SK-N-MC (cell line): ENCODE data around the gene SMARCA4.

ENCODE experiments used
- DNase-seq: peaks from one replicate; pipeline ENCODE4 v3.0.0-alpha.2; 2011; ENCODE audit warnings: low read depth, low spot score
- H3K27ac ChIP-seq: fragments of 200-600 bp; sonication (generic); 2 replicates; pipeline ENCODE4 v1.5.1; 2016; ENCODE audit warnings: mixed run types
- H3K36me3 ChIP-seq: fragments of 200-600 bp; sonication (generic); 2 replicates; pipeline ENCODE4 v1.6.1; 2017; ENCODE audit warnings: antibody characterized with exemption, low read length, mixed read lengths; ENCODE audit not compliant: insufficient read depth
- H3K4me3 ChIP-seq: fragments of 200-600 bp; sonication (generic); 2 replicates; pipeline ENCODE4 v1.5.1; 2016
- H3K9ac ChIP-seq: fragments of 200-600 bp; sonication (generic); 2 replicates; pipeline ENCODE4 v1.8.0; 2017; ENCODE audit warnings: mixed run types, mixed read lengths; ENCODE audit not compliant: insufficient read length
- H3K9me3 ChIP-seq: fragments of 200-600 bp; sonication (generic); 2 replicates; pipeline ENCODE4 v1.6.1; 2017; ENCODE audit warnings: low read depth, mild to moderate bottlenecking, antibody characterized with exemption, low read length, moderate library complexity, mixed read lengths
- EZH2 ChIP-seq: fragments of 200-600 bp; sonication (generic); IDR thresholded peaks from one replicate; pipeline ENCODE4 v1.6.1; 2017; ENCODE audit warnings: antibody characterized with exemption
- FOXP2 ChIP-seq: optimal IDR thresholded peaks from 2 replicates; pipeline ENCODE3; 2011; ENCODE audit warnings: mild to moderate bottlenecking, moderate library complexity; ENCODE audit not compliant: insufficient read depth; ENCODE audit errors: extremely low read length, control extremely low read depth
- POLR2AphosphoS5 ChIP-seq: IDR thresholded peaks from 2 replicates; pipeline ENCODE4 v1.6.1; 2012; ENCODE audit warnings: mild to moderate bottlenecking, low read depth, low read length, borderline replicate concordance

Gene SMARCA4

DNA sequence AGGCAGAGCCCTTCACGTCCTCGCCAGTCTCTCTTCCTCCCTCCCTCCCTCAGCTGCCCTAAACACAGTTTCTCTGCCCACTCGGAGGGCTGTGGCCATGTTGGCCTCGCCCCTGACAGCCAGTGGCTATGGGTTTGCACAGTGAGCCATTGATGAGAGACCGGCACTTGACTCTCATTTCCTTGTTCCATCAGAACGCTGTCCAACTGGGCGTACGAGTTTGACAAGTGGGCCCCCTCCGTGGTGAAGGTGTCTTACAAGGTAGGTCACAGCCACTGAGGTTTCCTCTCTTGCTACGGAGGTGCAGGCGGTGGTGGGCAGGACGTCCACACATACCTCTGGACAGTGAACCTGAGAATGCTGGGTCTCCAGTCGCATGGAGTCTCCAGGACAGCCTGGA is 57.9 kb downstream of the SMARCA4 start:
- no peak overlapping the region for H3K9ac ChIP-seq
- H3K9me3 ChIP-seq: no peaks in the 10 kb centered on the region
- no peak overlapping the region for H3K27ac ChIP-seq
- no peak overlapping the region for H3K4me3 ChIP-seq
- peaks cover 94% of the 10 kb centered on the region for H3K36me3 ChIP-seq
- no peak for DNase-seq
- no peak for TF ChIP-seq POLR2AphosphoS5
- no peak for TF ChIP-seq EZH2
- no peak for TF ChIP-seq FOXP2

DNA sequence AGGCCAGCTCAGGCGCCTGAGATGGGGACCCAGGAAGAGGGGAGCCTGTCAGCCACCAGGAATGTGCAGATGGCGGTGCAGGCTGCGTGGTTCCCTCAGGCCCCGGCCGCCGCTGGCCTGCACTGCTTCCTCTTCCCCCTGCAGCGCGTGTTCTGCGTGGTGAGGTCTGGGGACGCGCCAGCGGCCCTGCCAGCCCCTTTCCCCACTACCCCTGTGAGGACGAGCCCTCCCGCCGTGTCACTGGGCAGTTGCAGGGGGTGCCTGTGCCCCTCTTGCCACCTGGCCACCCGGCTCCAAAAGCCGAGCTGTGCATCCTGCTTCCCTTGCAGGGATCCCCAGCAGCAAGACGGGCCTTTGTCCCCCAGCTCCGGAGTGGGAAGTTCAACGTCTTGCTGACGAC is 58.4 kb downstream of the SMARCA4 start:
- H3K4me3 ChIP-seq: no peak overlapping the region
- TF ChIP-seq FOXP2 (no peak), POLR2AphosphoS5 (no peak), EZH2 (no peak)
- H3K36me3 ChIP-seq: peaks cover 94% of the 10 kb centered on the region

DNA sequence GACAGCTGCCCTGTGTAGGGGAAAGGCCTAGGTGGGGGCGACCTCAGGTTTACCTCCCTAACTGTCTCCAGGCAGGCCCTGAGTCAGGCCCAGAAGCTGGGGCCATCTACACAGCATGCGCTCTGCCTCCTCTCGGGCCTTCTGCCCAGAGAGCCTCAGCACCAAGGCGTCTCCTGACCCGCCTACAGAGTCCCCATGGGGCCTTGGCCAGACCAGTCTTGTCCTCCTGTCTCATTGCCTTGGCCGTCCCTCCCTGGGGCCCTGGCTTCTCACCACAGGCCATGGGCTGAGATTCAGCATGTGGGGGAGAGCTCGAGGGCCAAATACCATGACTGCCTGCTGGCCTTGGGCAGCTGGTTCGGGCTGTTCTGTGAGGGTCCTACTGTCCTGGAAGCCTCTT is 59.0 kb downstream of the SMARCA4 start:
- no peak overlapping the region for H3K9ac ChIP-seq
- no peaks in the 10 kb centered on the region for H3K9me3 ChIP-seq
- DNase-seq: no peak
- no peak overlapping the region for H3K27ac ChIP-seq
- peaks cover 95% of the 10 kb centered on the region for H3K36me3 ChIP-seq
- H3K4me3 ChIP-seq: no peak overlapping the region
- TF ChIP-seq FOXP2: no peak
- TF ChIP-seq POLR2AphosphoS5: no peak
- TF ChIP-seq EZH2: no peak

More for the DNA sequence above, 58.4 kb downstream of the SMARCA4 start:
- Histone ChIP-seq H3K27ac (no peak overlapping the region), H3K9me3 (no peaks in the 10 kb centered on the region), H3K9ac (no peak overlapping the region)
- DNase-seq: no peak

DNA sequence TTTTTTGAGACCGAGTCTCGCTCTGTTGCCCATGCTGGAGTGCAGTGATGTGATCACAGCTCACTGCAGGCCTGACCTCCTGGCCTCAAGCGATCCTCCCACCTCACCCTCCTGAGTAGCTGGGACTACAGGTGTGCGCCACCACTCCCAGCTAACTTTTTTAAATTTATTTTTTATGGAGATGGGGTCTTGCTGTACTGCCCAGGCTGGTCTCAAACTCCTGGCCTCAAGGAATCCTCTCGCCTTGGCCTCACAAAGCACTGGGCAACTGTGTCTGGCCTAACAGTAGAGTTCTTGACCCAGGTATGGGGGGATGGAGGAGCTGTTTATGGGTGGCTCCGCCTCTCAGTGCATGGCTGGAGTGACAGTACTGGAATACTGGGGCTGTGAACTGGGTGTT is 59.6 kb downstream of the SMARCA4 start:
- Histone ChIP-seq H3K9me3 (no peaks in the 10 kb centered on the region), H3K27ac (no peak overlapping the region), H3K9ac (no peak overlapping the region), H3K4me3 (no peak overlapping the region), H3K36me3 (peaks cover 95% of the 10 kb centered on the region)
- no peak for DNase-seq
- no peak for TF ChIP-seq FOXP2
- TF ChIP-seq POLR2AphosphoS5: no peak
- no peak for TF ChIP-seq EZH2

DNA sequence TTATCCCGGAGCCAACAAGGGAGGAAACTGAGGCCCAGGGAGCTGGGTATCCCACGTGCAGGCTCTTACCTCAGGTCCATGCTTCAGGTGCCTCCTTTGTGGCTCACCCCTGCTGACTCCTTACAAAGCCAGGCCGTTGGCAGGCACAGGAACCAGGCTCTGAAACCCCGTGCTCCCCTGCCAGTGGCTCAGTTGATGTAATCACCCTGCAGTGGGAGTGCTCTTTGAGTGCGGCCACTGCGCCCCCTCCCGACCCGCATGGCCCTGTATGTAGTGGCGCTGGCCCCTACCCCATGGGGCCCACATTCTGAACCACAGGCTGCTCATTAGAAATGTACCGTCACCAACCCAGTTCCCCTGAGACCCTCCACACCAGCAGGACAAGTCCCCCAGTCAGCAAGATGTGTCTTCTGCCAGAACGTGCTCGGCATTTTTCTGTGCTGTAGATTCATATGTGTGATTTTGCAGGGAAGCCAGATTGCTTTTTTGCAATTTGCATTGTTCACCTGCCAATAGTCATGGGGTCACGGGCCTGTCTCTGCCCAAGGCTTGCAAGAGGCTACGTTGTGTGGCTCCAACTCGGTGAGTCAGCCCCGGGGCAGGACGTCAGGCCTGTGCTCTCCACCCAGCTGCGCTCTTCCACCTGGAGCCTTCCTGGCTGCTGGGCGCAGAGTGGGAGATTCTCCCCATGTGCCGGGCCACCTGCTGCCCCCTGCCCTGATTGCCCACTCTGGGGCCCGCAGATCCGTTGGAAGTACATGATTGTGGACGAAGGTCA is 60.3 kb downstream of the SMARCA4 start:
- Histone ChIP-seq H3K9me3 (no peaks in the 10 kb centered on the region), H3K36me3 (peaks cover 96% of the 10 kb centered on the region), H3K27ac (no peak overlapping the region), H3K4me3 (no peak overlapping the region), H3K9ac (no peak overlapping the region)
- TF ChIP-seq POLR2AphosphoS5 (no peak), EZH2 (no peak), FOXP2 (no peak)
- no peak for DNase-seq

DNA sequence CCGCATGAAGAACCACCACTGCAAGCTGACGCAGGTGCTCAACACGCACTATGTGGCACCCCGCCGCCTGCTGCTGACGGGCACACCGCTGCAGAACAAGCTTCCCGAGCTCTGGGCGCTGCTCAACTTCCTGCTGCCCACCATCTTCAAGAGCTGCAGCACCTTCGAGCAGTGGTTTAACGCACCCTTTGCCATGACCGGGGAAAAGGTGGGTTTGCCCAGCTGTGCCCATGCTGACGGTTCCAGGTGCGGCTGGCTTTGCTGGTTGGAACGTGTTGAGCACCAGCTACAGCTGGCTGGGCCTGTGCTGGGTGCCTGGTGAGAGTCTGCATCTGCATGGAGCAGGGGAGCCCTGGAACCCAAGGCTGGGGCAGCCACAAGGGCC is 60.9 kb downstream of the SMARCA4 start:
- no peaks in the 10 kb centered on the region for H3K9me3 ChIP-seq
- no peak overlapping the region for H3K27ac ChIP-seq
- no peak overlapping the region for H3K4me3 ChIP-seq
- H3K36me3 ChIP-seq: peaks cover 92% of the 10 kb centered on the region
- DNase-seq: no peak
- no peak for TF ChIP-seq FOXP2
- TF ChIP-seq POLR2AphosphoS5: no peak
- no peak for TF ChIP-seq EZH2
- no peak overlapping the region for H3K9ac ChIP-seq

DNA sequence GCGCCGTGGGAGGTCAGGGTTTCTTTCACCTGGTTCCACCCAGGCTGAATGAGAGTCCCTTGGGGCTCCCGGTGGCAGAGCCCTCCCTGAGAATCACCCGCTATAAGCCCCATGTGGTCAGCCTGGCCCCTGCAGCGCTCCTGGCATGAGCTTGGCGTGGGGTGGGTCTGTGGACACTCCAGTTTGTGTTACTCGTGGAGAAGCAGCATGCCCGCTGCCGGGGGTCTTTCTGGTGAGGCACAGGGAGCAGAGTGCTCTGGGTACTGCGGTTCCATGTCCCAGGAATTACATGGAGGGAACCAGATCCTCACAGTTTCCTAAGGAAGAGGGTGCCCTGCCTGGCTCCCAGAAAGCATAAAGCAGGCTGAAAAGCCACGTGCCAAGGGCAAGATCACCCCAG is 62.2 kb downstream of the SMARCA4 start:
- no peak overlapping the region for H3K27ac ChIP-seq
- peaks cover 92% of the 10 kb centered on the region for H3K36me3 ChIP-seq
- H3K9ac ChIP-seq: no peak overlapping the region
- TF ChIP-seq EZH2 (no peak), POLR2AphosphoS5 (no peak), FOXP2 (no peak)
- H3K9me3 ChIP-seq: no peaks in the 10 kb centered on the region
- H3K4me3 ChIP-seq: no peak overlapping the region
- DNase-seq: no peak

DNA sequence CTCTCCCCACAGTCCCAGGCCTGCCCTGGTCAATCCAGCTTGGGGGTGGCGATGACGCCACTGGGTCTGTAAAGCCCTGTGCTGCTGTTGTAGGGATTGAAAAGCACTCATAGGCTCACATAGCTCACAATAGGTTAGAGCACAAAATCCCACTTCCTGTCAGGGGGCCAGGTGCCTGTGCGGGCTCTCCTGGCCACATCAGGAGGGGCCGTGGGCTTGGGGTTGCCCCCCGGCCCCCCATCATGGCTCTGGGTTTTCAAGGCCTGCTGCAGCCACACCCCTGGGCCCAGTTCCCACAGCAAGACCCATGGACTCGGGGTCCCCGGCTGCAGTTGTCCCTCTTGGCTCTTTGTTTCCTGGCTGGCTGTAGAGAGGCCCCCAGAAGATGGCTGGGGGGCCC is 62.9 kb downstream of the SMARCA4 start:
- Histone ChIP-seq H3K4me3 (no peak overlapping the region), H3K9me3 (no peaks in the 10 kb centered on the region), H3K9ac (no peak overlapping the region), H3K27ac (no peak overlapping the region), H3K36me3 (peaks cover 92% of the 10 kb centered on the region)
- no peak for DNase-seq
- TF ChIP-seq FOXP2 (no peak), POLR2AphosphoS5 (no peak), EZH2 (no peak)

DNA sequence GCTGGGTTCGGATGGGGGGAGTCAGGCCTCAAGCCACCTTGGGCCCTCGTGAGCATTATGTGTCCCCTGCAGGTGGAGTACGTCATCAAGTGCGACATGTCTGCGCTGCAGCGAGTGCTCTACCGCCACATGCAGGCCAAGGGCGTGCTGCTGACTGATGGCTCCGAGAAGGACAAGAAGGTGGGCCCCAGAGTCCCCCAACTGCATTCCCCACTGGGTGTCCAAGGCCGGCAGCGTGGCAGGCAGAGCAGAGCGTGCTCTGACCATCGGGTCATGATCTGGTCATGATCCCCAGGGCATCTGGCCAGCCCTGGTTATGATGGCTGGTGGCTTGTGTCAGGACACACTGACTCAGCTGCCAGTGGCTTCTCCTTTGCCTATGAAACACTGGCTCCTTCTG is 63.4 kb downstream of the SMARCA4 start:
- no peaks in the 10 kb centered on the region for H3K9me3 ChIP-seq
- H3K36me3 ChIP-seq: peaks cover 92% of the 10 kb centered on the region
- no peak for TF ChIP-seq EZH2
- no peak for TF ChIP-seq FOXP2
- TF ChIP-seq POLR2AphosphoS5: 0 out of 2 replicates have a peak, but pooled peaks have one; percentile 18
- no peak overlapping the region for H3K27ac ChIP-seq
- no peak for DNase-seq
- H3K9ac ChIP-seq: no peak overlapping the region
- H3K4me3 ChIP-seq: no peak overlapping the region
